22Rv1 (cell line): Measurements from ENCODE around the gene SMYD2.

Source experiments
- H3K27ac ChIP-seq: fragments of 450-650 bp; 2 replicates; pipeline ENCODE4 v1.5.1; 2017
- ZFX ChIP-seq: fragments of 450-650 bp; IDR thresholded peaks from 2 replicates; pipeline ENCODE4 v1.6.1; 2017; ENCODE audit warnings: antibody characterized with exemption, borderline replicate concordance
- TF ChIP-seq, protein P1 (sequence below): fragments of 450-650 bp; IDR thresholded peaks from 2 replicates; pipeline ENCODE4 v1.5.1; 2017; ENCODE audit warnings: mild to moderate bottlenecking

Gene SMYD2

DNA sequence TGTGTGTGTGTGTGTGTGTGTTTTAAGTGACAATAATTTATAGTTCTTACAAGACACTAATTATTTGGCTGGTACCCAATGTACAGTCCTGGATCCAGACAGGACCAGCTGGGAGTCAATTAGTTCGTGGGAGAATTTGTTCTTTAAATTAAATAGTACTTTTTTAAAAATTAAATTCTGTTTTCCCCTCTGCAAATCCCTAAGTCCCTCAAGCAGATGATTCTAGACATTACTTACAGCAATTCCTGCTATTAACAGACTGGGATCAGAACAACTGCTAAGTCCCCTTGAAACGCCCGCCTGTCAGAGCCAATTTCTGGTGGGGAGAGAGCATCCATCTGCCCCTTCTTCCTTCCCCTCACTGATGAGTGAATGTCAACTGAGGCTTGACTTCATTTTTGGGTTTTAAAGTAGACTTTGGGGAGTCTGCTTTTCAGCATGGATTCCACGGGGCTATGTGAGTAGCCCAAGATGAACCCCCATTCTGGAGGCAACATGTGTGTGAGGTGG lies 83.9 kb downstream of the SMYD2 start:
- no peak overlapping the region for H3K27ac ChIP-seq
- TF ChIP-seq, protein P1, sequence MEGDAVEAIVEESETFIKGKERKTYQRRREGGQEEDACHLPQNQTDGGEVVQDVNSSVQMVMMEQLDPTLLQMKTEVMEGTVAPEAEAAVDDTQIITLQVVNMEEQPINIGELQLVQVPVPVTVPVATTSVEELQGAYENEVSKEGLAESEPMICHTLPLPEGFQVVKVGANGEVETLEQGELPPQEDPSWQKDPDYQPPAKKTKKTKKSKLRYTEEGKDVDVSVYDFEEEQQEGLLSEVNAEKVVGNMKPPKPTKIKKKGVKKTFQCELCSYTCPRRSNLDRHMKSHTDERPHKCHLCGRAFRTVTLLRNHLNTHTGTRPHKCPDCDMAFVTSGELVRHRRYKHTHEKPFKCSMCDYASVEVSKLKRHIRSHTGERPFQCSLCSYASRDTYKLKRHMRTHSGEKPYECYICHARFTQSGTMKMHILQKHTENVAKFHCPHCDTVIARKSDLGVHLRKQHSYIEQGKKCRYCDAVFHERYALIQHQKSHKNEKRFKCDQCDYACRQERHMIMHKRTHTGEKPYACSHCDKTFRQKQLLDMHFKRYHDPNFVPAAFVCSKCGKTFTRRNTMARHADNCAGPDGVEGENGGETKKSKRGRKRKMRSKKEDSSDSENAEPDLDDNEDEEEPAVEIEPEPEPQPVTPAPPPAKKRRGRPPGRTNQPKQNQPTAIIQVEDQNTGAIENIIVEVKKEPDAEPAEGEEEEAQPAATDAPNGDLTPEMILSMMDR: no peak
- TF ChIP-seq ZFX: no peak

GRCh38 chr1:214367841-214368240 lies 86.9 kb downstream of the SMYD2 start:
- TF ChIP-seq ZFX: no peak
- TF ChIP-seq, protein P1: no peak

GRCh38 chr1:214369364-214369763 lies 88.4 kb downstream of the SMYD2 start:
- no peak for TF ChIP-seq ZFX
- TF ChIP-seq, protein P1: no peak
- no peak overlapping the region for H3K27ac ChIP-seq

More at GRCh38 chr1:214367841-214368240, 86.9 kb downstream of the SMYD2 start:
- no peak overlapping the region for H3K27ac ChIP-seq

GRCh38 chr1:214370615-214371014 lies 89.7 kb downstream of the SMYD2 start:
- no peak overlapping the region for H3K27ac ChIP-seq
- no peak for TF ChIP-seq ZFX
- TF ChIP-seq, protein P1: no peak

DNA sequence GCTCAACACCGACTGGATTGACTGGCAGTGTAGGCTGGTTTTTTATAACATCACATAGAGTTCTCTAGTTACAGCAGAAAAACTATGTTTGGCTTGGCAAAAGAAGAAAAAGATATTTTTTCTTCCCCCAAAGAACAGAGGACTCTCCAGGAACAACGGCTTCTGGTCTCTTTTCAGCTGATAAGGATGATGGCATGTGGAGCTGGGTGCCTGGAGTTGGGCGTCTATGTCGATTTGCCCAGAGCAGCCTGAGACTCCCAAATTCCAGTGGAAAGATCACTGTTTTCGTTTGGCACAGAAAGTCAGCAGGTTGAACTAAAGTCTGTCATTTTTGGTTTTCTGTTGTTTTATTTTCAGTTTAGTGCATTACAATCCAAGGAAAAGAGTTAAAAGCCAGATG lies 91.1 kb downstream of the SMYD2 start:
- no peak overlapping the region for H3K27ac ChIP-seq
- TF ChIP-seq, protein P1: no peak
- TF ChIP-seq ZFX: no peak

- H3K27ac ChIP-seq: no peak overlapping the region
- TF ChIP-seq, protein P1: no peak
- TF ChIP-seq ZFX: no peak
Measured at GRCh38 chr1:214377485-214377884, 96.5 kb downstream of the SMYD2 start.

GRCh38 chr1:214377886-214378285 lies 96.9 kb downstream of the SMYD2 start:
- no peak overlapping the region for H3K27ac ChIP-seq
- no peak for TF ChIP-seq ZFX
- TF ChIP-seq, protein P1: no peak
